CD4-positive, alpha-beta memory T cell (primary cell): ENCODE data around the gene SYNM. TPM values are rescaled to one million over a fixed set of nuclear protein-coding genes. Genes with fewer than 3 reads are reported as not detected.

Source experiments
- CTCF ChIA-PET: fragments of 350-600 bp; sonication (Branson Sonifier 250); formaldehyde crosslinking; loops from one replicate; lab custom pipeline; 2021; ENCODE audit warnings: inconsistent platforms; ENCODE audit not compliant: partially characterized antibody; lab: Charles Lee
- POLR2A ChIA-PET: fragments of 350-600 bp; sonication (Branson Sonifier 250); formaldehyde crosslinking; loops from one replicate; lab custom pipeline; 2021; ENCODE audit not compliant: partially characterized antibody; lab: Charles Lee
- DNase-seq, 5 donors: peaks; one replicate each; pipeline versions ENCODE4 v3.0.0 to v3.0.0-alpha.2; 2020 to 2022; ENCODE audit warnings: mixed read lengths in 1 of 5
- H3K27ac ChIP-seq: one replicate; pipeline ENCODE4 v1.7.0; 2013; ENCODE audit warnings: low read depth, low read length
- H3K27me3 ChIP-seq: 2 replicates; pipeline ENCODE4 v1.7.0; 2013; ENCODE audit warnings: mild to moderate bottlenecking, low read length, moderate library complexity; ENCODE audit not compliant: insufficient read depth
- H3K36me3 ChIP-seq: 2 replicates; pipeline ENCODE4 v1.7.0; 2013; ENCODE audit warnings: mild to moderate bottlenecking, low read length, moderate library complexity; ENCODE audit not compliant: insufficient read depth
- H3K4me1 ChIP-seq: 2 replicates; pipeline ENCODE4 v1.7.0; 2013; ENCODE audit warnings: mild to moderate bottlenecking, low read length, moderate library complexity; ENCODE audit not compliant: insufficient read depth
- H3K4me3 ChIP-seq, 2 donors: one replicate each; pipeline ENCODE4 v1.7.0; 2013; ENCODE audit warnings: low read length in 2 of 2, mild to moderate bottlenecking in 1 of 2
- H3K9me3 ChIP-seq, 2 donors: one replicate each; pipeline ENCODE4 v1.7.0; 2013; ENCODE audit warnings: low read length in 2 of 2, control low read depth in 1 of 2; ENCODE audit not compliant: control insufficient read depth in 1 of 2
- H3K27ac Mint-ChIP-seq, 7 donors: one replicate each; pipeline ENCODE4 v1.8.0; 2020 to 2021; ENCODE audit warnings: mixed read lengths in 7 of 7, mild to moderate bottlenecking in 6 of 7, inconsistent platforms in 3 of 7, moderate library complexity in 3 of 7
- H3K27me3 Mint-ChIP-seq, 2 donors: one replicate each; pipeline ENCODE4 v1.8.0; 2020 to 2021; ENCODE audit warnings: mixed read lengths in 2 of 2
- H3K36me3 Mint-ChIP-seq, 2 donors: one replicate each; pipeline ENCODE4 v1.8.0; 2020 to 2021; ENCODE audit warnings: mixed read lengths in 2 of 2, inconsistent platforms in 1 of 2, mild to moderate bottlenecking in 1 of 2
- H3K4me1 Mint-ChIP-seq, 4 donors: one replicate each; pipeline ENCODE4 v1.8.0; 2020 to 2021; ENCODE audit warnings: mixed read lengths in 4 of 4, mild to moderate bottlenecking in 1 of 4
- H3K4me3 Mint-ChIP-seq, 8 donors: one replicate each; pipeline ENCODE4 v1.8.0; 2020 to 2021; ENCODE audit warnings: mixed read lengths in 8 of 8, mild to moderate bottlenecking in 7 of 8, moderate library complexity in 6 of 8, inconsistent platforms in 3 of 8
- H3K9me3 Mint-ChIP-seq, 8 donors: one replicate each; pipeline ENCODE4 v1.8.0; 2020 to 2021; ENCODE audit warnings: mixed read lengths in 8 of 8, mild to moderate bottlenecking in 5 of 8, inconsistent platforms in 3 of 8, moderate library complexity in 1 of 8
- intact Hi-C: fragments of 100-400 bp; cut with micrococcal nuclease; formaldehyde crosslinking; loops from one replicate; pipeline ENCODE4 v1.15.1; 2023
- polyA plus RNA-seq, 2 donors: library from polyadenylated mRNA; unstranded; fragments of 300-500 nt; fragmentation: Illumina TruSeq; gene quantifications; one replicate each; pipeline ENCODE4 v1.2.3, GENCODE V29; 2021
- total RNA-seq, 2 experiments: library from RNA; stranded (reverse); gene quantifications; one replicate each; pipeline ENCODE4 v1.2.3, GENCODE V29; 2021

Gene SYNM
- total and polyA plus RNA-seq, 4 experiments from 2014 or later, result 0.09 to 14.2 (median 7.0) TPM

DNA sequence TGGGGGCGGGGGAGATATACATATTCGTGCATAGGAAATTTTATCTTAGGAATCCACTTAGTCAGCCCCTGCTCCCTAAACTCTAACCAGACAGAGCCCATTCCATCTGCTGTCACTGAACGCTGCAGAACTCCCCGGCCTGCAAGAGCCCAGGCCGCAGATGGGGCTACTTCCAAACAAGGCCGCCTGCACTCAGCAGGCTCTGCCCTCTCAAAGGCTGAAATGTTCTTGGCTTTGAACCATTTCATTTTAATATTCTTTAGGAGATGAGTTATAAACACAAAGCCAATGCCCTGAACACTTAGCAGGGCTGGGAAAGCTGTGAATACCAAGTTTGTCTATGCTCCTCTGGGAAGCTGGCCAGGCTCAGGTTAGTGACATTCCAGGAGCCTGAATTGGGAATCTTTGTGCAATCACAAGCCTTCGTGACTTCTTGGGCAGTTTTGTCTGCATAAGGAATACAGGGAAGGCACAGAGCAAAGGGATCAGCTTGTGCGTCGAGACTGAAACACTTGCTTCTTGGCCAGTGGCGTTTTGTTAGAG is 65.0 kb downstream of the SYNM start:
- ChIA-PET CTCF (no interaction called here), POLR2A (no interaction called here)
- no peak overlapping the region for H3K27ac ChIP-seq
- Mint-ChIP-seq H3K9me3 (no peaks in the 10 kb centered on the region), H3K27ac (no peak overlapping the region), H3K4me1 (no peaks in the 10 kb centered on the region), H3K4me3 (no peak overlapping the region), H3K36me3 (no peaks in the 10 kb centered on the region), H3K27me3 (no peaks in the 10 kb centered on the region)
- no peak overlapping the region for H3K4me3 ChIP-seq
- DNase-seq, result no peak
- intact Hi-C loops, result no loop called here
- H3K27me3 ChIP-seq, result no peaks in the 10 kb centered on the region
- no peaks in the 10 kb centered on the region for H3K9me3 ChIP-seq
- no peaks in the 10 kb centered on the region for H3K4me1 ChIP-seq
- H3K36me3 ChIP-seq, result no peaks in the 10 kb centered on the region

DNA sequence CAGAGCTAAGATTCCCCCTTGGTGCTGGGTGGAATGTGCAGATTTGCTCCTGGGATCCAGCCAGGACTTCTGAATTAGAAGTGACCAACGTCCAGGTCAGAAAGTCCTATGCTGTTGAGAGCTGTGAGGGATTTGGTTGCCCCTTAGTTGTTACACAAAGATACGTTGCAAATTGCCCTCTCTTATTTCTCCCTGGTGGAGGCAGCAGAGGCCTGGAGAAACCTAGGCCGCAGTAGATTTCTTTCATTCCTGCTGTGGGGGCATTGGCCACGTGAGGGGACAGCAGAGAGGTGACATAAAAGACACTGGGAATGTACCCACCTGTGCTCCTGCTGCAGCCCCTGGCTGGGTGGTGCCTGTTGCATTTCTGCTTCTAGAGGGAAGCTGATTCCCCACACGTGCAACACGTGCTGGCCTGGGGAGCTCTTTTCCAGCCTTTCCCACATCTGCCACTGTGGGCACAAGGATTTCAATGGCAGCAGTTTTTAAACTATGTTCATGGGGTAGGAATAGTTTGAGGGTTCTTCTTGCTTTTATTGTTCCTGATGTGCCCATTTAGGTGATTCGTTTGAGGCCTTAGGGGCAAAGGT is 65.7 kb downstream of the SYNM start:
- intact Hi-C loops, result no loop called here
- Histone ChIP-seq H3K36me3 (no peaks in the 10 kb centered on the region), H3K27ac (no peak overlapping the region), H3K9me3 (no peaks in the 10 kb centered on the region), H3K4me3 (no peak overlapping the region), H3K27me3 (no peaks in the 10 kb centered on the region), H3K4me1 (no peaks in the 10 kb centered on the region)
- no peak for DNase-seq
- Mint-ChIP-seq H3K4me1 (no peaks in the 10 kb centered on the region), H3K27ac (no peak overlapping the region), H3K36me3 (no peaks in the 10 kb centered on the region), H3K27me3 (no peaks in the 10 kb centered on the region), H3K9me3 (no peaks in the 10 kb centered on the region), H3K4me3 (no peak overlapping the region)
- ChIA-PET CTCF (no interaction called here), POLR2A (no interaction called here)

DNA sequence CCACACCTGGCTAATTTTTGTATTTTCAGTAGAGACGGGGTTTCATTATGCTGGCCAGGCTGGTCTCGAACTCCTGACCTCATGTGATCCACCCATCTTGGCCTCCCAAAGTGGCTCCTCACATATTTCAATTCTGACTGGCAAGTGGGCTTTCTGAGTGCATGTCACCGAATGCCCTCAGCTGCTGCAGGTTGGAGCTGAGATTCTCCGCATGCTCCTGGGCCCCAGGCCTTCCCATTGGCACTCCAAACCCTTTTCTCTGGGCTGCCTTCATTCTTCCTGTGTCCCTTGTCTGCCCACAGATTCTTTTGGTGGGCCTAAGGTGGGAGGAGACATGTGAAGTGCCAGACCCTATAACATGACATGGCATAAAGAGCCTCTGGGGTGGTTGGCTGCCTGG is 67.3 kb downstream of the SYNM start:
- intact Hi-C loops, result no loop called here
- H3K36me3 ChIP-seq, result no peaks in the 10 kb centered on the region
- no peak overlapping the region for H3K4me3 ChIP-seq
- Mint-ChIP-seq H3K27me3 (no peaks in the 10 kb centered on the region), H3K4me1 (no peaks in the 10 kb centered on the region), H3K9me3 (no peaks in the 10 kb centered on the region), H3K27ac (no peak overlapping the region), H3K36me3 (no peaks in the 10 kb centered on the region), H3K4me3 (no peak overlapping the region)
- CTCF ChIA-PET, result no interaction called here
- no peak overlapping the region for H3K27ac ChIP-seq
- POLR2A ChIA-PET, result no interaction called here
- no peaks in the 10 kb centered on the region for H3K9me3 ChIP-seq
- H3K4me1 ChIP-seq, result no peaks in the 10 kb centered on the region
- no peaks in the 10 kb centered on the region for H3K27me3 ChIP-seq
- DNase-seq, result no peak

DNA sequence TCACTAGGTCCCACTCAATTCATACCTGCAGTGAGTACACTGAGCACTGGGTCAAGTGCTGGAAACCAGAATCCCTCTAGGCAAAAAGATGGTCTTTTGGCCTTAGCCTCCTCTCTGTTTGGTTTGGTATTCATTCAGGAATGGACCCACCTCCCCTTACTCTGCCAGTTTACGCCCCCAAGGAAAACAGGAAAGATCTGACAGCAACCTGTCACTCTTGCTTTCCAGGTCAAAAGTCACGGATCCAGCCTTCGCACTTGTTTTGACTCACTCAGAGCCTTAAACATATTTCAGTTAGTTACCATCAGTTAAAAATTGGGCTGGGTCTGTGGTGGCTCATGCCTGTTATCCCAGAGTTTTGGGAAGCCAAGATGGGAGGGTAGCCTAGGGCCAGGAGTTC is 68.1 kb downstream of the SYNM start:
- ChIA-PET CTCF (interaction anchor here (1.2 kb wide), 1 partner anchor 28 kb away, joined by 3 read pairs; no protein-coding TSS in a partner anchor), POLR2A (no interaction called here)
- H3K4me1 Mint-ChIP-seq, result no peaks in the 10 kb centered on the region
- H3K27me3 Mint-ChIP-seq, result no peaks in the 10 kb centered on the region
- Histone ChIP-seq H3K27me3 (no peaks in the 10 kb centered on the region), H3K9me3 (no peaks in the 10 kb centered on the region), H3K4me3 (no peak overlapping the region), H3K36me3 (no peaks in the 10 kb centered on the region), H3K27ac (no peak overlapping the region), H3K4me1 (no peaks in the 10 kb centered on the region)
- H3K4me3 Mint-ChIP-seq, result no peak overlapping the region
- no peaks in the 10 kb centered on the region for H3K9me3 Mint-ChIP-seq
- intact Hi-C loops, result no loop called here
- DNase-seq, result no peak
- no peaks in the 10 kb centered on the region for H3K36me3 Mint-ChIP-seq
- H3K27ac Mint-ChIP-seq, result peak overlapping the region in 1 of 7 donors; percentile 25

DNA sequence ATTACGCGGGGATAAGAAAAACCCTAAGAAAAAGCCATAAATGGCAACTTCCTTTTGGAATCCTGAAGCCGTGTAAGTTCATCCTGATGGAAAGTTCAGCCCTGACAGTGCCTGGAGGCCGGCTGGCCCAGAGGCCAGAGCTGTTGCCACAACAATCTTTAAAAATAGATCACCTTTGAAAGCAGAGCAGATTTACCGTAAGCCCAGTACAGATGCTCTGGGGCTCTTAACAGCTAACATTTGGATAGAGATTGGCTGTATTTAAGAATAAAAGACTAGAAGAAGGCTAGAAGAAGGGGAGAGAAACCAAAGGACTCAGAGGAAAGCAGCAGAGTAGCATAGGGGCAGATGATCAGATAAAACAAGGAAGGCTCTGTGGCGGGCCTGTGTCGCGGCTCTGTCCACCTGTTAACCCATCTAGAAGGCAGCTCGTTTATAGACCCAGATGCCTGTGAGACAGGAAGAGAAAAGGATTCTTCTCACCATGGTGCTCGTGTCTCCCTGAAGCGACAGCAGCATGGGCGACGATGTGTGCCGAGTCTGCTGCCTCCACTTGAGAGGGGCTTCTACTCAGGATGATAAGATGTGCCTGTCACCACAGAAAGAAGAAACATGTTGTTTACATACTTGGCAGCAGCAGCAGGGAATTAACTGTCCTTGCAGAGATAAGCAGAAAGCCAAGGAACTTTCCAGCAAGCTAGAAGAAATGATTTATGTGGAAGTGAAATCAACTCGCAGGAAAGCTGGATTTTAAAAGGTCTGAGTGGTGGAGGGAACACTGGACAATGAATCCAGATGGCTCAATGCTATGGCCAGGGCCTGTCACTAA is 69.9 kb downstream of the SYNM start:
- CTCF ChIA-PET, result no interaction called here

DNA sequence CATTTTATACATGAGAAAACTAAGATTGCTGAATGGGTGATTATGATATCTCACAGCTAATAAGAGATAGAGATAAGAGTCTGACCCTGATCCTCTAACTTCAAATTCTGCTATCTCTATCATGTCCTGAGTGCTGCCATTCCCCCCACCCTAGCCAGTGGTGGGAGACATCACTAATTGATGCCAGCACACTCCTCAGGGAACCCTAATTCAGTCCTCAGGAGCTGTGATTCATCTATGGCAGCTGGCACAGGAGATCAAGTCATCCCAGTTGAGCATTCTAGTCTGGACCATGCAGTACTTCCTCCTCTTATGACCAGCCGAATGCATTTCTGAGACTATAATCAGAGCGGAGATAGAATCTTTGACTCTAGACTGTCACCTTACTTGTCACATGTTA is 71.9 kb downstream of the SYNM start:
- Mint-ChIP-seq H3K4me3 (no peak overlapping the region), H3K9me3 (no peaks in the 10 kb centered on the region), H3K36me3 (no peaks in the 10 kb centered on the region), H3K27ac (no peak overlapping the region), H3K27me3 (peaks cover 0 to 3% of the 10 kb centered on the region in 2 donors), H3K4me1 (no peaks in the 10 kb centered on the region)
- intact Hi-C loops, result no loop called here
- Histone ChIP-seq H3K36me3 (no peaks in the 10 kb centered on the region), H3K27me3 (no peaks in the 10 kb centered on the region), H3K27ac (no peak overlapping the region), H3K9me3 (no peaks in the 10 kb centered on the region), H3K4me3 (no peak overlapping the region), H3K4me1 (no peaks in the 10 kb centered on the region)
- POLR2A ChIA-PET, result no interaction called here
- CTCF ChIA-PET, result interaction anchor here (1.9 kb wide), 1 partner anchor 12 kb away, joined by 5 read pairs; no protein-coding TSS in a partner anchor
- DNase-seq, result no peak

More for the DNA sequence above, 69.9 kb downstream of the SYNM start:
- no peak for DNase-seq
- Mint-ChIP-seq H3K9me3 (no peaks in the 10 kb centered on the region), H3K4me1 (no peaks in the 10 kb centered on the region), H3K4me3 (no peak overlapping the region), H3K27ac (peak overlapping the region in 1 of 7 donors; percentile 42), H3K36me3 (no peaks in the 10 kb centered on the region), H3K27me3 (peaks cover 0 to 3% of the 10 kb centered on the region in 2 donors)
- no peak overlapping the region for H3K4me3 ChIP-seq
- H3K27ac ChIP-seq, result no peak overlapping the region
- intact Hi-C loops, result no loop called here
- no peaks in the 10 kb centered on the region for H3K4me1 ChIP-seq
- H3K9me3 ChIP-seq, result no peaks in the 10 kb centered on the region
- no peaks in the 10 kb centered on the region for H3K36me3 ChIP-seq
- POLR2A ChIA-PET, result no interaction called here
- no peaks in the 10 kb centered on the region for H3K27me3 ChIP-seq

DNA sequence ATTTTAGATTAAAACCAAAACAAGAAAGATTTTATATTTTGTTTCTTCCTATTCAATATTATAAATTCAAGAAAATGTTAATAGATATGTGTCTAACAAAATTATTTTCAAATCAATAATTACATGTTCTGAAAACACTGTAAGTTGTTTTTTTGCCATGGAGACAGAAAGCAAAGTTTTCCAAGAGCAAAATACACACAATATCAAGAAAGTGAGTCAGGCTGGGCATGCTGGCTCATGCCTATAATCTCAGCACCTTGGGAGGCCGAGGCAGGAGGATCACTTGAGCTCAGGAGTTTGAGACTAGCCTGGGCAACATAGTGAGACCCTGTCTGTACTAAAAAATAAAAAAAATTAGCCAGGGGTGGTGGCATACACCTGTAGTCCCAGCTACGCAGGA is 72.8 kb downstream of the SYNM start:
- Mint-ChIP-seq H3K9me3 (no peaks in the 10 kb centered on the region), H3K4me1 (no peaks in the 10 kb centered on the region), H3K36me3 (no peaks in the 10 kb centered on the region), H3K27ac (no peak overlapping the region), H3K27me3 (peaks cover 0 to 3% of the 10 kb centered on the region in 2 donors), H3K4me3 (no peak overlapping the region)
- Histone ChIP-seq H3K4me1 (no peaks in the 10 kb centered on the region), H3K4me3 (no peak overlapping the region), H3K27ac (no peak overlapping the region), H3K9me3 (no peaks in the 10 kb centered on the region), H3K27me3 (no peaks in the 10 kb centered on the region), H3K36me3 (no peaks in the 10 kb centered on the region)
- POLR2A ChIA-PET, result no interaction called here
- intact Hi-C loops, result no loop called here
- DNase-seq, result no peak
- CTCF ChIA-PET, result interaction anchor here (1.2 to 1.9 kb wide), 2 partner anchors 13 to 35 kb away, joined by 3 to 5 read pairs; no protein-coding TSS in a partner anchor
